Transverse colon (tissue), 4 donors: Measurements from ENCODE around the gene UBE2M. TPM values are rescaled to one million over a fixed set of nuclear protein-coding genes. Genes with fewer than 3 reads are reported as not detected.

Source experiments
- DNase-seq: peaks from one replicate; pipeline ENCODE4 v3.0.0-alpha.2; 2019
- H3K27ac ChIP-seq, 4 donors: fragments of 200-600 bp; sonication (generic); 2 replicates each; pipeline ENCODE4 v1.5.1; 2016 to 2018; ENCODE audit warnings: inconsistent platforms in 4 of 4
- H3K27me3 ChIP-seq: fragments of 200-600 bp; sonication (generic); 2 replicates; pipeline ENCODE4 v1.5.1; 2017; ENCODE audit warnings: inconsistent platforms
- H3K36me3 ChIP-seq, 4 donors: fragments of 200-600 bp; sonication (generic); 2 replicates each; pipeline ENCODE4 v1.5.1; 2017 to 2019; ENCODE audit warnings: inconsistent platforms in 4 of 4
- H3K4me1 ChIP-seq, 4 donors: fragments of 200-600 bp; sonication (generic); 2 replicates each; pipeline ENCODE4 v1.5.1; 2017 to 2020; ENCODE audit warnings: inconsistent platforms in 4 of 4
- H3K4me3 ChIP-seq, 4 donors: fragments of 200-600 bp; sonication (generic); 1 replicate in 1 of 4; 2 replicates in 3 of 4; pipeline versions ENCODE4 v1.5.1 to v1.6.1; 2017 to 2019; ENCODE audit warnings: inconsistent platforms in 4 of 4
- H3K9me3 ChIP-seq, 2 donors: fragments of 200-600 bp; sonication (generic); 2 replicates each; pipeline ENCODE4 v1.5.1; 2017 to 2019; ENCODE audit warnings: inconsistent platforms in 2 of 2
- CTCF ChIP-seq, 5 experiments: fragments of 200-600 bp in 3 of 5; fragments of 450-650 bp in 2 of 5; sonication (generic) in 3 of 5; IDR thresholded peaks; 1 replicate in 2 of 5; 2 replicates in 3 of 5; pipeline ENCODE4 v1.5.1; 2016 to 2017; ENCODE audit warnings: antibody characterized with exemption in 5 of 5, inconsistent platforms in 3 of 5, mild to moderate bottlenecking in 2 of 5, moderate library complexity in 1 of 5
- EP300 ChIP-seq: sonication (generic); formaldehyde crosslinking; IDR thresholded peaks from one replicate; pipeline ENCODE4 v1.6.1; 2017; ENCODE audit warnings: antibody characterized with exemption, low read depth
- POLR2A ChIP-seq: fragments of 450-650 bp; IDR thresholded peaks from one replicate; pipeline ENCODE4 v1.6.1; 2016; ENCODE audit warnings: antibody characterized with exemption, mild to moderate bottlenecking, moderate library complexity
- POLR2AphosphoS5 ChIP-seq, 3 donors: sonication (generic); formaldehyde crosslinking; IDR thresholded peaks; one replicate each; pipeline ENCODE4 v1.6.1; 2016; ENCODE audit warnings: antibody characterized with exemption in 3 of 3
- WGBS, 2 donors: methylation state at CpG; one replicate each; pipeline ENCODE4 v1.1.5; 2018; ENCODE audit warnings: low coverage in 1 of 2; 5-methylcytosine and 5-hydroxymethylcytosine counted together
- in situ Hi-C, 4 donors: fragments of 200-750 bp; cut with MboI; loops; one replicate each; pipeline versions ENCODE4 v1.15.0 to v1.15.1; 2017; ENCODE audit warnings: low sequenced_read_pairs in 3 of 4, low pct_ligation_motif_present in 1 of 4, low pct_unique_long_range_greater_than_20kb in 1 of 4
- intact Hi-C: fragments of 100-400 bp; cut with DNase I; formaldehyde crosslinking; loops from one replicate; pipeline ENCODE4 v1.15.1; 2023; ENCODE audit warnings: low total_unique reads
- total RNA-seq, 4 donors: library from RNA; depleted of rRNA; stranded (reverse); fragments of >200 nt; gene quantifications; one replicate each; pipeline ENCODE4 v1.1.0, GENCODE V29; 2016

Gene UBE2M
- total RNA-seq, 4 donors from 2014 or later = 24.2 to 56.9 (median 26.7) TPM

DNA sequence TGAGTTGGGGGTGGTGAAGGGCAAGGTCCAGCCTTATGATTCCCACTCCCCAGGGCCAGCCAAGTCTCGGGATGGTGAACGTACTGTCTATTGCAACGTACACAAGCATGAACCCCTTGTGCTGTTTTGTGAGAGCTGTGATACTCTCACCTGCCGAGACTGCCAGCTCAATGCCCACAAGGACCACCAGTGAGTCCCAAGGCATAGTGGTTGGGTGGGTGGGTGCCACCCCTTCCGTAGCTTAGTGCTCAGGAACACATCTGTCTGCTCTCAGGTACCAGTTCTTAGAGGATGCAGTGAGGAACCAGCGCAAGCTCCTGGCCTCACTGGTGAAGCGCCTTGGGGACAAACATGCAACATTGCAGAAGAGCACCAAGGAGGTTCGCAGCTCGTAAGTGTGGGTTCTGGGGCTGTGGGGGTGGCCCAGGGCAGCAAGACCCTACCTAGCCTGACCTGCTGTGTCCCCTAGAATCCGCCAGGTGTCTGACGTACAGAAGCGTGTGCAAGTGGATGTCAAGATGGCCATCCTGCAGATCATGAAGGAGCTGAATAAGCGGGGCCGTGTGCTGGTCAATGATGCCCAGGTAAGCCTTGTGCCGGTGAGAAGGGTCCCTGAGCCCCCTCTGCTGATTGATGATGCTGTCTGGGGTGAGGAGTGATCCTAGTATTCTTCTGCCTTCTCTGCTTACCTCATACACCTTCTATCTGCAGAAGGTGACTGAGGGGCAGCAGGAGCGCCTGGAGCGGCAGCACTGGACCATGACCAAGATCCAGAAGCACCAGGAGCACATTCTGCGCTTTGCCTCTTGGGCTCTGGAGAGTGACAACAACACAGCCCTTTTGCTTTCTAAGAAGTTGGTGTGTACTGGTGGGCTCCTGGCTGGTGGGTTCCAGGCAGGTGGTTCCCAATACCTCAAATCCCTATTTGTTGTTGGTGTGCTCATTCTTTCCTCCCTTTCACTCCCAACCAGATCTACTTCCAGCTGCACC, 10.8 kb downstream of the UBE2M start:
- Histone ChIP-seq H3K27ac (no peak overlapping the region), H3K36me3 (peaks cover 0 to 49% (median 20%) of the 10 kb centered on the region in 4 donors), H3K27me3 (no peaks in the 10 kb centered on the region), H3K4me3 (no peak overlapping the region), H3K4me1 (peaks cover 18 to 34% (median 26%) of the 10 kb centered on the region in 4 donors), H3K9me3 (no peaks in the 10 kb centered on the region)
- DNase-seq = no peak
- in situ Hi-C loops (no loop called here), intact Hi-C loops (no loop called here)
- no peak for TF ChIP-seq CTCF (IDR thresholded peaks at IDR 0.05)
- no peak for TF ChIP-seq POLR2AphosphoS5 (IDR thresholded peaks at IDR 0.05)
- no peak for TF ChIP-seq POLR2A
- TF ChIP-seq EP300 = no peak
- WGBS, 2 donors = 90% methylated on average over 18 of the region's 18 CpGs; no CpG with 5 or more reads in 1 of the 2 donors

DNA sequence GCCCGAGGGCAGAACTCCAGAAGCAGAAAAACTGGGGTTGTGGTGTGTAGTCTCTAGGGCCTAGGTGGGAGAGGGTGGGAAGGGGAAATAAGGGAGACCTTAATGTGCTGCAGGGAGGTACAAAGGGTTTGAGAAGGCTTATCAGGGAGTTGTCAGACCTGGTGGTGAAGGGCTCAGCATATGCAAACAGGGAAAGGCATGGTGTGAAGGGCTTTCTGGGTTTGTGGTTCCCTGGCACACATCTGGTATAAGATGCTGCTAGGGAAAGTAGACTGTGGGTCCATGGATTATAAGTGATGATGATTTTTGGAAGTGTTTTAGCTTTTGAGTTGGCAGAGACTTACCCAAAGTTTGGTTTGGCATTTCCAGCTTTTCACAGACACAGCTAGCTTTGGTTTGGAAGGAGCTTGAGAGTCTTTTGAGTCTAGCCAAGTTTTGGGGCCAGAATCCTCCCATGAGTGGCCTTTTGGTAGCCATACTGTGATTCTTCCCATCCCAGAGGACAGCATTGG, 12.3 kb downstream of the UBE2M start:
- Histone ChIP-seq H3K4me1 (peaks cover 18 to 34% (median 26%) of the 10 kb centered on the region in 4 donors), H3K9me3 (no peaks in the 10 kb centered on the region), H3K36me3 (peaks cover 0 to 37% (median 20%) of the 10 kb centered on the region in 4 donors), H3K27ac (peak overlapping the region in 2 of 4 donors; percentile 8 to 94), H3K27me3 (no peaks in the 10 kb centered on the region), H3K4me3 (peak overlapping the region; percentile 57 to 99 (median 97))
- WGBS, 2 donors = 9% methylated on average over 1 of the region's 1 CpG; no CpG with 5 or more reads in 1 of the 2 donors
- in situ Hi-C loops = no loop called here
- no peak for TF ChIP-seq EP300
- no peak for TF ChIP-seq POLR2AphosphoS5 (IDR thresholded peaks at IDR 0.05)
- DNase-seq = no peak
- intact Hi-C loops = no loop called here

DNA sequence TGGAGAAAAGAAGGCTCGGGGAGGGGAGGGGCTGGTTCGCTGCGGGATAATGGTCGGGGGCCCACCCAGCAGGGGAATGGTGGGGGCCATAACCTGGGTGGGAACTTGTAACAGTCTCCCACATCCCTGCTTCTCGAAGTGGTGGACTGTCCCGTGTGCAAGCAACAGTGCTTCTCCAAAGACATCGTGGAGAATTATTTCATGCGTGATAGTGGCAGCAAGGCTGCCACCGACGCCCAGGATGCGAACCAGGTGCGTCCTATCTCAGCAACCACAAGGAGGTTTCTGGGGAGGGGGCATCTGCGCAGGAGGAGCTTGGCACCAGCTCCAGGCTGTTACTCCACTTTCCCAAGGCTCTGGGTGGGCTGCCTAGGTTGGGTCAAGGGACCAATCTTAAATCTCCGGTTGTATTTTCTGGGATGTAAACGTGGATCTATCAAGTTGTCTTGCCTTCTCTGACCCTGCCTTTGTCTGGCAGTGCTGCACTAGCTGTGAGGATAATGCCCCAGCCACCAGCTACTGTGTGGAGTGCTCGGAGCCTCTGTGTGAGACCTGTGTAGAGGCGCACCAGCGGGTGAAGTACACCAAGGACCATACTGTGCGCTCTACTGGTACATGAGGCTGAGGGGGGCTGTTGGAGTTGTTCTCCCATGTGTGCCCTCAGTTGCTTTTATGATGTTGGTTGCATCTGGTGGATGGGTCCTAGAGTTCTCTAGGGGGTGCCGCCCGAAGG, 13.0 kb downstream of the UBE2M start:
- DNase-seq = no peak
- in situ Hi-C loops = no loop called here
- H3K36me3 ChIP-seq = peaks cover 0 to 31% (median 18%) of the 10 kb centered on the region in 4 donors

More for the DNA sequence above, 13.0 kb downstream of the UBE2M start:
- intact Hi-C loops = no loop called here
- H3K27ac ChIP-seq = peak overlapping the region; percentile 93 to 99 (median 94)
- TF ChIP-seq POLR2AphosphoS5 (IDR thresholded peaks at IDR 0.05) = no peak
- TF ChIP-seq CTCF (IDR thresholded peaks at IDR 0.05) = no peak
- TF ChIP-seq POLR2A = no peak
- TF ChIP-seq EP300 = no peak
- peak overlapping the region; percentile 57 to 99 (median 97) for H3K4me3 ChIP-seq
- H3K4me1 ChIP-seq = peaks cover 18 to 34% (median 26%) of the 10 kb centered on the region in 4 donors
- 5% methylated on average over 21 of the region's 21 CpGs; no CpG with 5 or more reads in 1 of the 2 donors for WGBS, 2 donors
- no peaks in the 10 kb centered on the region for H3K9me3 ChIP-seq
- H3K27me3 ChIP-seq = no peaks in the 10 kb centered on the region
